PFSK-1 (cell line): ENCODE results near the gene RBM33.

Experiments
- POLR2AphosphoS5 ChIP-seq: IDR thresholded peaks from 2 replicates; pipeline ENCODE4 v1.6.1; 2012; ENCODE audit warnings: low read depth, mild to moderate bottlenecking, control low read depth, low read length, moderate library complexity
- TAF1 ChIP-seq: IDR thresholded peaks from 2 replicates; pipeline ENCODE4 v1.6.1; 2012; ENCODE audit warnings: low read length, control low read depth, borderline replicate concordance; ENCODE audit not compliant: insufficient read depth

GRCh38 chr7:155638366-155638765 lies 6.1 kb upstream of the RBM33 start:
- TF ChIP-seq POLR2AphosphoS5 (no peak), TAF1 (no peak)
